GM18511 (cell line): ENCODE measurements around the gene UFL1.
"Not testable (repeated sequence)": the region's sequence is repeated elsewhere in the genome, so short reads cannot be mapped to it uniquely, and the experiment has no call there.

Experiments
- ATAC-seq: cut with Tn5 transposase; IDR thresholded peaks from one replicate; pipeline ENCODE4 v1.9.1; 2021; ENCODE audit warnings: mild to moderate bottlenecking, moderate library complexity; ENCODE audit not compliant: unreplicated experiment

Gene UFL1

DNA sequence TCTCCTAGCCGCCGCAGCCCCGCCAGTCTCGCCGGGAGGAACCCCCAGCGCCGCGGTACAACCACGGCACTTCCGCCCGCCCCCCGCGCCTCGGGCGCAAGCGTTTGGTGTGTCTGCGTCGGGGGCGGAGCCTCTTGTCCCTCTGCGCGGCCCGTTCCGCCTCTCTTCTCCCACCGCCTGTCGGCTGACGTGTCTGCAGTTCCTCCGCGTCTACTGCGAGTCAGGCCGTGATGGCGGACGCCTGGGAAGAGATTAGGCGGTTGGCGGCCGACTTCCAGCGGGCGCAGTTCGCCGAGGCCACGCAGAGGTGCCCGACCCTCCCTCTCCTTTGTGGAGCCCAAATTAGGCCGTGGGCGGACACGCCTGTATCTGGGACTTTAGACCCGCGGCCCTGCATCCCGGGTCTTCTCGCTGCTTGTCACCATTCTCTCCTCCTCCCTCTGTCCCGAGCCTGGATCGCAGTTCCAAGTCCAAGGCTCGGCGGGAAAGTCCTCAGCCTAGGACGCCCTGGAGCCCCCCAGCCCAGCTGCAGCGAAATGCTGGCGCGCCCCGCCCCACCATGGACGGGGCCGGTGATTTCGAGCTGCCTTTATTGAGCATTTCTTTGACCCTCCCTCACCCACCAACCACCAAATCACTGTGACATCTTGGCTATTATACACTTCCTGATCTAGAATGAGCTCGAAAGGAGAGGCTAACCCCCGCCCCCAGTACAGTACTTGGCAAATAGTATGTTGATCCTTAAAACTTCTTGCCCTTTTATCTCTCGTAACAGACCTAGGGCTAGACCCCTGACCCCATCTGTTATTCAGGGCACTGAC lies at the start of gene UFL1:
TSS of gene UFL1 (plus strand) at position 163 of the 821 bp plus-strand sequence. CDS start at position 231, 68 bp downstream.
- peak; percentile 96 for ATAC-seq

DNA sequence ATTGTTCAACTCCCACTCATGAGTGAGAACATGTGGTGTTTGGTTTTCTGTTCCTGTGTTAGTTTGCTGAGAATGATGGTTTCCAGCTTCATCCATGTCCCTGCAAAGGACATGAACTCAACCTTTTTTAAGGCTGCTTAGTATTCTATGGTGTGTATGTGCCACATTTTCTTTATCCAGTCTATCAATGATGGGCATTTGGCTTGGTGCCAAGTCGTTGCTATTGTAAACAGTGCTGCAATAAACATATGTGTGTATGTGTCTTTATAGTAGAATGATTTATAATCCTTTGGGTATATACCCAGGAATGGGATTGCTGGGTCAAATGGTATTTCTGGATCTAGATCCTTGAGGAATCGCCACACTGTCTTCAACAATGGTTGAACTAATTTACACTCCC lies 49.3 kb upstream of the UFL1 start:
- ATAC-seq: not testable (repeated sequence)

DNA sequence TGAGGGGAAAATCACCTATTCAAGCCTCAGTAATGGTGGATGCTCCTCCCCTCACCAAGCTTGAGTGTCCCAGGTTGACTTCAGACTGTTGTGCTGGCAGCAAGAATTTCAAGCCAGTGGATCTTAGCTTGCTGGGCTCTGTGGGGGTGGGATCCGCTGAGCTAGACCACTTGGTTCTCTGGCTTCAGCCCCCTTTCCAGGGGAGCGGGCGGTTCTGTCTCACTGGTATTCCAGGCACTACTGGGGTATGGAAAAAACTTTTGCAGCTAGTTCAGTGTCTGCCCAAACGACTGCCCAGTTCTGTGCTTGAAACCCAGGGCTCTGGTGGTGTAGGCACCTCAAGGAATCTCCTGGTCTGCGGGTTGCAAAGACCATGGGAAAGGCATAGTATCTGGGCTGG lies 42.9 kb upstream of the UFL1 start:
- no peak for ATAC-seq

DNA sequence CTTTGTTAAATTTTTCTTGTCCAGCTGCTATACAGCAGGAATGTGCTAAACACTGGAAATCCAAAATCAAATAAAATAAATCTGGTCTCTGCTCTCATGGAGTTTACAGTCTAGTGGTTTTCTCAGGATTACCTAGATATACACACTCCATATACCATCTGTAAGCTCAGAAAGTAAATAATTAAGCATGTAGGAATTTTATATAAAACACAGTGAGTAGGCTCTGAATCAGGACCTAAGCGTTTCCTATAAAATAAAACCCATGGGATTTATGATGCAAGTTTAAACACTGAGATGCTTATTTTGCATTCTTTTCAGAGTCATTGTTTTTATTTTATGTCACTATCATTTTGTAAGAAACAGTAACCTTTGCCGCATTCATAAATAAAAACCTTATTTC lies 29.7 kb upstream of the UFL1 start:
- ATAC-seq: no peak

DNA sequence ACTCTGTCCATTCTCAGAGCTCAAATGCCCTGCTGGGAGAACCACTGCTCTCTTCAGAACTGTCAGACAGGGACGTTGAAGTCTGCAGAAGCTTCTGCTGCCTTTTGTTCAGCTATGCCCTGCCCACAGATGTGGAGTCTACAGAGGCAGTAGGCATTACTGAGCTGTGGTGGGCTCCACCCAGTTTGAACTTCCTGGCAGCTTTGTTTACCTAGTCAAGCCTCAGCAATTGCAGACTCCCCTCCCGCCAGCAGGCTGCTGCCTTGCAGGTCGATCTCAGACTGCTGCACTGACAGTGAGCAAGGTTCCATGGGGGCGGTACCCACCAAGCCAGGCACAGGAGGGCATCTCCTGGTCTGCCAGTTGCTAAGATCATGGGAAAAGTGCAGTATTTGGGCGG lies 21.8 kb upstream of the UFL1 start:
- no peak for ATAC-seq

DNA sequence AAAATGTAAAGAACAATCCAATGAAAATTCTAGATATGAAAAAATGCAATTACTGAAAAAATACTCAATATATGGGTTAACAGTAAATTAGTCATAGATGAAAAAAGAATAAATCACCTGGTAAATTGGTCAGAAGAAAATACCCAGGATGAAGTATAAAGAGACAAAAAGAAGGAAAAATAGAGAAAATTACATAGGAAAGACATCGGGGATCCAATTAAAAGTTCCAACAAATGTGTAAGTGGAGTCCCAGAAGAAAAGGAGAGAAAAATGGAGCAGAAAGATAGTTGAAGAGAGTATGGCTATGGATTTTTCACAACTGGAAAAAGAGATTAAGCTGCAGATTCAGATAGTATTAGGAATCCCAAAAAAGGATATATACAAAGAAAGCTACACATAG lies 18.7 kb upstream of the UFL1 start:
- no peak for ATAC-seq

DNA sequence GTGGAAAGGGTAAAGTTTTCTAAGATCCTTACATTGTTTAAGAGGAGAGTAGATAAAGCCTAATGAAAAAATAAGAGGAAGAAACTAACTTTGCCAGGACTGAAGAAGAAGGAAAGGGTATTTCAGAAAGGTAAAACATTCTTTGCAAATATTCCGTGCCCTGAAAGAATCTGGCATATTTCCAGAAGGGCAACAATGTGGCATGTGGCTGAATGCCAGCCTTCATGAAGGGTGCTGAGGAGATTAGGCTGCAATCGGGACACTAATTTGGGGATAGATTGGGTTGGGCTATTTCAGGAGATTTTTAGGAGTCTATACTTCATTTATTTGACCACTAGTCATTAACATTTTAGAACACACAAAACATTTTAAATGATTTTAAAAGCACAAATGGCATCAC lies 16.2 kb upstream of the UFL1 start:
- ATAC-seq: no peak

DNA sequence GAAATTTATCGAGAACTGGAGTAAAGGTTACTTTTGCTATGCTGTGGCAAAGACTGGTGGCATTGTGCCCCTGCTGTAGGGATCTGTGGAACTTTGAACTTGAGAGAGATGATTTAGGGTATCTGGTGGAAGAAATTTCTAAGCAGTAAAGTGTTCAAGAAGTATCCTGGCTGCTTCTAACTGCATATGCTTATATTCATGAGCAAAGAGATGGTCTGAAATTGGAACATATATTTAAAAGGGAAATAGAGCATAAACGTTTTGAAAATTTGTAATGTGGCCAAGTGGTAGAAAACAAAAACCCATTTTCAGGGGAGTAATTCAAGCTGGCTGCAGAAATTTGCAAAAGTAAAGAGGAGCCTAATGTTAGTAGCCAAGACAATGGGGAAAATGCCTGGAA lies 12.3 kb upstream of the UFL1 start:
- no peak for ATAC-seq

DNA sequence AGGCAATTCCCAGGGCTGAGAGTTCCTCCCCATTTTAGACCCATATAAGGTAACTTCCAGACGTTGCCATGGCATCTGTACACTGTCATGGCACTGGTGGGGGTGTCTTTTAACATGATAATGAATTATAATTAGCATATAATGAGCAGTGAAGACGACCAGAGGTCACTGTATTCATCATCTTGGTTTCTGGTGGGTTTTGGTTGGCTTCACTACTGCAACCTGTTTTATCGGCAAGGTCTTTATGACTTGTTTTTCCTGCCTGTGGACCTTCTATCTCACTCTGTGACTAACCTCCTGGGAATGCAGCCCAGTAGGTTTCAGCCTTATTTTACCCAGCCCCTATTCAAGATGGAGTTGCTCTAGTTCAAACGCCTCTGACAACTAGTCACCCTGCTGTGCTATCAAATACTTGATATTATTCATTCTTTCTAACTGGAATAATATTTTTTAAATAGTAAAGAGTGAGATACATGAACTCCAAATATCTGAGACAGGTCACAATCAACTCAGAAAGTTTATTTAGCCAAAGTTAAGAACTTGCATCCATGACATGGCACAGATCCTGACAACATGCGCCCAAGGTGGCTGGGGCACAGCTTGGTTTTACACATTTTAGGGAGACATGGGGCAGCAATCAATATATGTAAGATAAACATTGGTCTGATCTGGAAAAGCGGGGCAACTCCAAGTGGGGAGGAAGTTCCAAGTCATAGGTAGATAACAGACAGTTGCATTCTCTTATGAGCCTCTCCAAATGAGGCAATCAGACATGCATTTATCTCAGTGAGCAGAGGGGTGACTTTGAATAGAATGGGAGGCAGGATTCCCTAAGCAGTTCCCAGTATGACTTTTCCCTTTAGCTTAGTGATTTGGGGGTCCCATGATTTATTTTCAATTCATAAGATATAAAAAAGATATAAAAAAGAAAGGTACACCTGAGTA lies 1.2 kb upstream of the UFL1 start:
- ATAC-seq: no peak

DNA sequence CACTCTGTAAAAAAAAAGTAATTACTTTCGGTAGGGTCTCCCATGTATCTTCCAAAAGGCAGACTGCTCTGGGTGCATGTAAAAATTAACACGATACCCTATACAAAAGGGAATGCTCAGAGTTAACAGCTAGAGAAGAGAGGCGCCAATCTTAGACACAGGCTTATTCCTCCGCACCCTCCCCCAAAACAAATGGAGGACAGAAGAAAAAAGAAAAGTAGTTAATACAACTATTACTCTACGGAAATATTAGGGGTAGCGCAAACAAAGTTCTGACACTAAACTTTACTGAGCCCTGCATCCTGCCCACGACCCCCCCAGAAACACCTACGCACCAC lies 331 bp upstream of the UFL1 start:
- peak; percentile 36 for ATAC-seq

DNA sequence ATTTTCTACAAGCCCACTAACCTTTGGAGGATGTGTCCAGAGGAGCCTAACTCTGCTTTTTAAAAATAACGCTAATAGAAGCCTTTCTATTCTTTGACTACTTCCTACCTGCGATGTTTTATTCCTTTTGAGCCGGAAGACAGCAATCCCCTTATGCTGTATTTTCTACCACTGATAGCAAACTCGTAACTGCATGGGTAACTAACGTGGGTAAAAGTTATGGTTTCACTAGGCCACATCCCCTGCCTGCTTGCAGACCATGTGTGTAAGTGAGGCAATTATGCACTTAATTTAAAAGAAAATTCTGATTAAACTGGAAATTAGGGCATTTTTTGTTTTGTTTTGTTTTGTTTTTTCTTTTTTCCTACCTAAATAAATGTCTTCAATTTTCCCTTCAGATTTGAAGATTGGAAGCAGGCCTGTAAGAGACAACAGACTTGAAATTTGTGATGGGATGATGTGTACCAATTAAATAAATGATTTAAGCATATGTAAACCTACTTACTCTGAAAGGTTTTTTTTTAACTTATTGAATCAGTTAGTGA lies 931 bp downstream of the UFL1 start:
- ATAC-seq: peak; percentile 35

DNA sequence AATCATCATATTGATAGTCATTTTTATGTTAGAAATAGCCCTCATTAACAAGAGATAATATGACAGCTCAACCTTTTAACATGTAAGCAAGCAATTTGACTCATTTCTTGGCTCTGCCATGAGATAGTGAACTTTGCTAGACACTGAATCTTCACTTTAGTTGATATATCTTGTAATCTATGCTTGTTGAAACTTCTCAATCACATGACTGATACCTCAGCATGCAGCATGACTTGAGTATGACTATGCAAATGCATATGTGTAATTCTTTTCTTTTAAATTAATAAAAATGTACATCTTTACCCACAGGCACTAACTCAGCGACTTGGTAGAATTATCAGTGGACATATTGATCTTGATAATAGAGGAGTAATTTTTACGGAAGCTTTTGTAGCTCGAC lies 6.6 kb downstream of the UFL1 start:
- ATAC-seq: no peak

DNA sequence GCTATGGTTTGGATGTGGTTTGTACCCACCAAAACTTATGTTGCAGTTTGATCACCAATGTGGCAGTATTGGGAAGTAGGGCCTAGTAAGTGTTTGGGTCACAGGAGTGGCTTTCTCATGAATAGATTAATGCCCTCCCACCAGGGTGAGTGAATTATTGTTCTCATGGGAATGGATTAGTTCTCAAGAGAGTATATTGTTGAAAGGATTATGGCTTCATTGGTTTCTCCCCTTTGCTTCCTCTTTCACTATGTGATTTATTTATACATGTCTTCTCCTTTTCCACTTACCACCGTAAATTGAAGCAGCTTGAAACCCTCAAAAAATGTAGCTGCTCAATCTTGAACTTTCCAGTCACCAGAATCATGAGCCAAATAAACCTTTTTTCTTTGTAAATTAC lies 10.8 kb downstream of the UFL1 start:
- ATAC-seq: no peak

DNA sequence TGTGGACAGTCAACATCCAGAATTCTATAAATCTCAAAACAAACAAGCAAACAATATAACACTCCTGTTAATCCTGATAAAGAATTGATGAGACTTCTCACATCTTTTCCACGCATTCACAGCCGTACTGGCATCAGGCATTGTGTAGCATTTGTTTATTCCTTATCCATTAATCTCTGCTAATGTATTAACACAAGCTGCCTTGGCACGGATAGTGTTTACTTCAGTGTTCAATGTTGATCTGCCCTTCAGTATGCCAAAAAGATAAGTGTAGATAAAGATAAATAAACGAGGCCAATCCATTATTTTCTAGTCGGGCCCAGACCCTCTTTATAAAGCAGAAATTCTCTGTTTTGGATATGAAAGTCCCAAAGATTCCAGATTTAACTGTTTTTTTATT lies 16.1 kb downstream of the UFL1 start:
- no peak for ATAC-seq

DNA sequence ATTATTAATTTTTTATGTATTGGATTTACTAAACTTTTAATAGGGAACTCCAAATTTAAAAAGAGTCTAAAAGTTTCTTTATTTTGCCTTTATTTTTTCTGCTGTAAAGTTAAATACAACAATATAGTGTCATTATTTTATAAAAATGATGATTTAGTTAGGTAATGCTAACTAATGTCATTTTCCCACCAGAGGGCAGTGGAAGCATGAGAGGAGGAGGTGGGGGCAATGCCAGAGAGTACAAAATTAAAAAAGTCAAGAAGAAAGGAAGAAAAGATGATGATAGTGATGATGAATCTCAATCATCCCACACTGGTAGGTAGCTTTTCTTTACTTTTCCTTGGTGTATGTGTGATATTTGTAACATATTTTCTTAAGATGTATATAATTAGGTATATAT lies 21.1 kb downstream of the UFL1 start:
- peak; percentile 75 for ATAC-seq

DNA sequence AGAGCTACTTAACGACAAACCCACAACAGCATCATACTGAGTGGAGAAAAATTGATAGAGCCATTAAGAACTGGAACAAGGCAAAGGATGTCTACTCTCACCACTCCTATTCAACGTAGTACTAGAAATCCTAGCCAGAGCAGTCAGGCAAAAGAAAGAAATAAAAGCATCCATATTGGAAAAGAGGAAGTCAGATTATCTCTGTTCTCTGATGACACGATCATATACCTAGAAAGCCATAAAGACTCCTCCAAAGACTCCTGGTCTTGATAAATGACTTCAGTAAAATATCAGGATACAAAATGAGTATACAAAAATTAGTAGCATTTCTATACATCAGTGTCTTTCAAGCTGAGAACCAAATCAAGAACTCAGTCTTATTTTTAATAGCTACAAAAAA lies 24.3 kb downstream of the UFL1 start:
- ATAC-seq: no peak

DNA sequence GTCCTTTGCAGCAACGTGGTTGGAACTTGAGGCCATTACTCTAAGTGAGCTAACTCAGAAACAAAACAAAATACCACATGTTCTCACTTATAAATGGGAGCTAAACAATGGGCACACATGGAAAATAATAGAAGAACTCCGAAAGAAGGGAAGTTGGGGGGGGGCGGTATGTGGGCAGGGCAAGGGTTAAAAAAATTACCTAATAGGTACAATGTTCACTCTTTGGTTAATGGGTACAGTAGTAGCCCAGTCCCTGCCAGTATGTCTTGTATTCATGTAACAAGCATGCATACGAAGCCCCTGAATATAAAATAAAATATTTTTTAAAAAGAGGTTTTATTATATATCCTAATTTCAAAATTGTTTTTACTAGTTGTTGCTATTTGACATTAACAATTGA lies 26.0 kb downstream of the UFL1 start:
- ATAC-seq: no peak

DNA sequence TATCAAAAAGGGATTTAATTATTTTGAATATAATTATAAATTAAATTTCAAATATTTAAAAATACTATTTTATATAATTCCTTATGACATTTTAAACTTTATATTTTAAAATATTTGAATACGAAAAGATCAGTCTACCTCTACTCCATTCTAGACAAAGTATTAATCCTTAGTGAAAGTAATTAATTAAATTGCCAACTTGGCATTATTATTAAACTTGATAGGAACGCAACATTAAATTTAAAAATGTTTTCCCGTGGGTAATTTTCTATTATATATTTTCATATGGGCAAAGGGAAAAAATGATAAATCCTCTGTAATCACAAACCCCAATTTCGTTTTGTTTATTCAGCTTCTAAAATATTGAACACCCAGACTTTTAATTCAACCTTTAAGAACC lies 33.0 kb downstream of the UFL1 start:
- no peak for ATAC-seq

DNA sequence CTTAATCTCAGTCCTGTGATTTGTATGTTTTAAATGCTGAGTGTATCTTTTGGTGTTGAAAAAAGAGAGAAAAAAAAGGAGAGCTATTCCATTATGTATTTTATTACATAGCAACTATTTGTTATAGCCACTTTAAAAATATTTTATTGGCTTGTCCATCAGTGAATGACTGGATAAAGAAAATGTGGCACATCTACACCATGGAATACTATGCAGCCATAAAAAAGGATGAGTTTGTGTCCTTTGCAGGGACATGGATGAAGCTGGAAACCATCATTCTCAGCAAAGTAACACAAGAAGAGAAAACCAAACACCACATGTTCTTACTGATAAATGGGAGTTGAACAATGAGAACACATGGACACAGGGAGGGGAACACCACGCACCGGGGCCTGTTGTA lies 38.1 kb downstream of the UFL1 start:
- ATAC-seq: not testable (repeated sequence)

DNA sequence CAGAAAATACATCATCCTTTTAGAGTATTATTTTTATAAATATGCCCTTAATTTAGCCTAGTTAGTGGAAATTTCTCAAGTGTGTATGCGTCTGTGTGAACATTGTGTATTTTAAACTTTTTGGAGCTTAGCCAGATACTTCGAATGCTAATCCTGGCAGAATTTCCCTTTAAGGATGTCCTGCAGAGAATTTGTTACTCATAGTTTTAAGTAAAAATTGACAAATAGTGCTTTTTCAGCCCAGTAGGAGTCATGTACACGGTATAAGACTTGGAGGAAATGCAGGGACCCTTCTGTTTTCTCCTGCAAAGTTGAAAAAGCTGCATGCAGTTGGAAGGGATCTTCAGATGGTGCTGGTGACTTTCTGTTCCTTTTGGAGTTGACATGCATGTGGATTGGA lies 41.3 kb downstream of the UFL1 start, which contains the start of gene FHL5:
TSS of gene FHL5 (plus strand) at position 243 of the 400 bp plus-strand sequence. CDS start 40,486 bp downstream, outside the sequence.
- ATAC-seq: no peak

DNA sequence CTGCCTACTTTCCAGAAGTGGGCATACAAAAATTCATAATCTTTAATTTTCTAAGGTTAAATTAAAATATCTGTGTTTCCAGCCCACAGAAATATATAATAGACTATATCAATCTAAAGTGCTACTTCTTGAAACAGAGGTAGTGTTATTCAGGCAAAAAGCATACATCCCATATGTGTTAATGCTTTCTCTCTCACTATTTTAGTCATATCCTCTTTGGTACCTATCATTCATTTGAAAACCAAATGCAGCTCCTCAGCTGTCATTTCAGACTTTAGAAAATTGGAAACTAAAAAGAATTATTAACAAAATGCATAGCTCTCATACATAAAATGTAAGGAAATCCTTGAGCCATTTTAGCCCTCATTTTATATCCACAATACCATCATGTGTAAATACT lies 42.2 kb downstream of the UFL1 start:
- ATAC-seq: peak; percentile 54

DNA sequence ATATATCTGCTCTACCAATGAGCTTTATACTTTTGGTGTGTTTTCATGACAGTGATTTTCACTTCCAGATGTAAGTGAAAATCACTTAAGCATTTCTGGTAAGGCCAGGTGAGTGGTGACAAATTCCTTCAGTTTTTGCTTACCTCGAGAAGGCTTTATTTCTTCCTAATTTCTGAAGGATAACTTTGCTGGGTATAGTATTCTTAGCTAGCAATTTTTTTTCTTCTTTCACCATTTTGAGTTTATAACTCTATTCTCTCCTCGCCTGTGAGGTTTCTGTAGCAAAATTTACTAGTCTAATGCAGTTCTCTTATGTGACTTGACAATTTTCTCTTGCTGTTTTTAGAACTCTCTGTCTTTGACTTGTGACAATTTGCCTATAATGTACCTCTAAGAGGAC lies 48.4 kb downstream of the UFL1 start:
- no peak for ATAC-seq
